ENCODE measurements around the gene ATP1A1.

GRCh38 chr1:116431870-116432500, 58.9 kb downstream of the ATP1A1 start:
- TF ChIP-seq CTCF (tag by site-specific recombination; IDR thresholded peaks at IDR 0.05) (no peak), ZNF488 (tag by site-specific recombination; IDR thresholded peaks at IDR 0.05) (no peak), ZNF26 (tag by site-specific recombination; IDR thresholded peaks at IDR 0.05) (no peak), ZNF404 (tag by site-specific recombination; IDR thresholded peaks at IDR 0.05) (no peak), TCF7L2 (IDR thresholded peaks at IDR 0.05; ENCODE audit: borderline replicate concordance, low read depth, low read length) (no peak), REST (tag by site-specific recombination; IDR thresholded peaks at IDR 0.05) (no peak)
